GM12875 (cell line): ENCODE measurements around the gene LMO2.
"Not testable (repeated sequence)": the region's sequence is repeated elsewhere in the genome, so short reads cannot be mapped to it uniquely, and the experiment has no call there.

Experiments used
- H3K4me3 ChIP-seq: one replicate; pipeline ENCODE4 v1.5.1; 2011; ENCODE audit warnings: low read depth, low read length, control low read depth
- TF ChIP-seq, protein P1 (sequence below): IDR thresholded peaks from 2 replicates; pipeline ENCODE4 v1.5.1; 2011; ENCODE audit warnings: low read depth, mild to moderate bottlenecking, control low read depth, inconsistent platforms, low read length, moderate library complexity, borderline replicate concordance; ENCODE audit not compliant: insufficient read depth

LMO2 gene

DNA sequence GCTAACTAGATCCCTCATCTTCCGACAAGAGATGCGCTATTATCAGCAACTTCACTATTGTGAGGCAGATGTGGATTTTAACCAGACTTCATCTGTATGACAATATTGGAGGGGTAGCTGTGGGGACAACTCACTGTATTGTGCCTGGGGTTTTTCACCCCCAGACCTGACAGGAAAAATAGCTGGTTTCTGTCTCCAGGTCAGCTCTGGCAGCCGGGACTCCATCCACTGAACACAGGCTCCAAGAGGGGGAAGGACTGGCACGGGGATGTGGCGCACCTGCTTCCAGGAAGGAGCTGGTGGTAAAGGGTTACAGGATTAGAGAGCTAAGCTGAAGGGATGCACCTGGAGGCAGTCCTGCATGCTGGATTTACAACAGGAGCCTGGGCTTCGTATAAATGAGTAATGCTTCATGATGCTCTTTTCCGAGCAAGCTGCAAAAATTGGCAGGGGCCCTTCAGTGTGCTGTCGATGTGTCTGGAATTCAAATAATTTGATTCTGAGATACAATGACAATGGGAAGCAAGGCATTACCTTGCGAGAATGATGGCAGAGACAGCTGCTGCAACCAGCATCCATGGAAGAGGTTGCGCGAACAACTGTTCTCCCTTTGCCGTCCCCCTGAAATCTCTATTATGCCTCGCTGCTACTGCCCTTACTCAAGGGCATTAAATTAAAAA, 49.5 kb downstream of the LMO2 start:
- H3K4me3 ChIP-seq = no peak overlapping the region
- TF ChIP-seq, protein P1, sequence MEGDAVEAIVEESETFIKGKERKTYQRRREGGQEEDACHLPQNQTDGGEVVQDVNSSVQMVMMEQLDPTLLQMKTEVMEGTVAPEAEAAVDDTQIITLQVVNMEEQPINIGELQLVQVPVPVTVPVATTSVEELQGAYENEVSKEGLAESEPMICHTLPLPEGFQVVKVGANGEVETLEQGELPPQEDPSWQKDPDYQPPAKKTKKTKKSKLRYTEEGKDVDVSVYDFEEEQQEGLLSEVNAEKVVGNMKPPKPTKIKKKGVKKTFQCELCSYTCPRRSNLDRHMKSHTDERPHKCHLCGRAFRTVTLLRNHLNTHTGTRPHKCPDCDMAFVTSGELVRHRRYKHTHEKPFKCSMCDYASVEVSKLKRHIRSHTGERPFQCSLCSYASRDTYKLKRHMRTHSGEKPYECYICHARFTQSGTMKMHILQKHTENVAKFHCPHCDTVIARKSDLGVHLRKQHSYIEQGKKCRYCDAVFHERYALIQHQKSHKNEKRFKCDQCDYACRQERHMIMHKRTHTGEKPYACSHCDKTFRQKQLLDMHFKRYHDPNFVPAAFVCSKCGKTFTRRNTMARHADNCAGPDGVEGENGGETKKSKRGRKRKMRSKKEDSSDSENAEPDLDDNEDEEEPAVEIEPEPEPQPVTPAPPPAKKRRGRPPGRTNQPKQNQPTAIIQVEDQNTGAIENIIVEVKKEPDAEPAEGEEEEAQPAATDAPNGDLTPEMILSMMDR = no peak

DNA sequence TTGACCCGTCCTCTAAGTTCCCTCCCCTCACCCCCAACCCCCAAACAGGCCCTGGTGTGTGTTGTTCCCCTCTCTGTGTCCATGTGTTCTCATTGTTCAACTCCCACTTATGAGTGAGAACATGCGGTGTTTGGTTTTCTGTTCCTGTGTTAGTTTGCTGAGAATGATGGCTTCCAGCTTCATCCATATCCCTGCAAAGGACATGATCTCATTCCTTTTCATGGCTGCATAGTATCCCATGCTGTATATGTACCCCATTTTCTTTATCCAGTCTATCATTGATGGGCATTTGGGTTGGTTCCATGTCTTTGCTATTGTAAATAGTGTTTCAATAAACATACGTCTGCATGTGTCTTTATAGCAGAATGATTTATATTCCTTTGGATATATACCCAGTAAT, 53.6 kb downstream of the LMO2 start:
- not testable (repeated sequence) for H3K4me3 ChIP-seq

DNA sequence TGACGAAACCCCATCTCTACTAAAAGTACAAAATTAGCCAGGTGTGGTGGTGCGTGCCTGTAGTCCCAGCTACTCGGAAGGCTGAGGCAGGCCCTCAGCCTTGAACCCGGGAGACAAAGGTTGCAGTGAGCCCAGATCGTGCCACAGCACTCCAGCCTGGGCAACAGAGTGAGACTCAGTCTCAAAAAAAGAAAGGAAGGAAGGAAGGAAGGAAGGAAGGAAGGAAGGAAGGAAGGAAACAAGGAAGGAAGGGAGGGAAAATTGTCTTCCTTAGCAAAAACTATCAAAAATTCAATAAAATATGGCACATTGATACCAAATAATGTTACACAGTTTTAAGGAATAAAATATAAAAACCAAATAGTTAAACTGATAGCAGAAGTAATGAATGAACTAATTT, 54.5 kb downstream of the LMO2 start:
- not testable (repeated sequence) for H3K4me3 ChIP-seq

DNA sequence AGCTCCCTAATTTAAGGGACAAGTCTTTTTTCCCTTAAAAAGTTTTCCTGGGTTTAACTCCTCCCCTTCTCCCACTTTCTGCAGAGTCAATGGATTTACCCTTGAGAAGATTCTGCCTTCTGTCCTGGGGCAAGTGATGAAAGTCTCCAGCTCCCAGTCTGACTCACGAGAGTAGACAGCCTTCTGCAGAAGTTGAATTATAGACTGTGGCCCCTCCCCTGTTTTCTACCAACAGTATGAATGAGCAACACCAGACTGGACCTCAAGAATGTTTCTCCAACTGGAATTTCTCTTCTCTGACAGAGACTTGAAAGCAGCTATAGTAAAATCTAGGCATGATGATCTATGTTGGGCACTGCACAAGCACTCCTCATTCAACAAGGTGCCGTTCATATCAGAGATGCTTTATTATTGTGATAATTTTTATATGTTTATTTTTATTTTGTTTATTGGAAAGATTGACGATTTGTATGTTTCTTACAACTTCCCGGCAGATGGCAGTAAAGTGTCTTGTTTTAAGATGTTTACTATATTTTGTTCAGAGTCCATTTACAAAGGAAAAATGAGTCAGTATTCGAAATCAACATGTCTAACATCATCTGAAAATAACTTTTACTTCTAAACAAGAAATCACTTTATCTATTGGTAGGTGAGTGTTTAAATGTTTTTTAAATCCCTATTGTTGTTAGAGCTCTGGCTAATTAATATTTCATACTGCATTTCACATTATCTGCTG, 56.6 kb downstream of the LMO2 start:
- TF ChIP-seq, protein P1 = no peak
- H3K4me3 ChIP-seq = no peak overlapping the region

DNA sequence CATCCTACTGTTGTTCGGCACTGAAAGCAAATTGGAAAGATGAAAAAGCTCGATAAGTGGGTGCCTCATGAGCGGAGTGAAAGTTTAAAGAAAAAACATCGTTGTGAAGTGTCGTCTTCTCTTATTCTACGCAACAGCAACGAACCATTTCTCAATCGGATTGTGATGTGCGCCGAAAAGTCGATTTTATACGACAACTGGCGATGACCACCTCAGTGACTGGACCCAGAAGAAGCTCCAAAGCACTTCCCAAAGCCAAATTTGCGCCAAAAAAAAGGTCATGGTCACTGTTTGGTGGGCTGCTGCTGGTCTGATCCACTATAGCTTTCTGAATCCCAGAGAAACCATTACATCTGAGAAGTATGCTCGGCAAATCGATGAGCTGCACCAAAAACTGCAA, 59.2 kb downstream of the LMO2 start:
- no peak overlapping the region for H3K4me3 ChIP-seq
- TF ChIP-seq, protein P1 = no peak

DNA sequence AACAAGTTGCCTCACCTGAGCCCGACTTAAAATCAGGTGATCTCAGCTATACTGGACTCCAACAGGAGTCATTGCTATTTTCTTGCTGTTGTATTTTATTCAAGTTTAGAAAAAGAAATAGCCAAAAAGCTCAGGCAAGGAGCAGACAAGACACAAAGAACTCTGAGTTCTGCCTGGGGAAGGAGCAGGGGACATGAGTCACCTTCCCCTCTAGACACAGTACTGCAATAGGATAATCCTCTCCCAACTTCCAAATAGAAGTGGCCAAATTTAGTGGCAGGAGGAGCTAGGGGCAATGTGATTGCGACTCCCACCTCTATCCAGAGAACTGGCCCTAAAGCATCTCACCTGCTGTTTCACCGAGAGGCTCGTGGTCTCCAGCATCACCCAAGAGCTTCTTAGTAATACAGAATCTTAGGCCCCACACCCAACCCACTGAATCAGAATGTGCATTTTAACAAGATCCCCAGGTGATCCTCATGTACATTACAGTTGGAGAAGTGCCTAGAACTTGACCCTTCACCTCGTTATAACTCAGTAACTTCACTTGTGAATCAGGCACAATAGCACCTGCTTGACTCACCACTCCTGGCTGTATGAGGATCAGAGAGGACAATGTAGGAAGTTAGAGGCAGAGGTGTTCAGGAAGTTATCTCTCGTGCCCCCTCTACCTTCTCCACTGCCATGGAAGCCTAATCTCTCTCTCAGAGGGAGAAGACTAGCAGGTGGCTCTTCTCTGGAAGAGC, 60.8 kb downstream of the LMO2 start:
- H3K4me3 ChIP-seq = no peak overlapping the region
- TF ChIP-seq, protein P1 = no peak

DNA sequence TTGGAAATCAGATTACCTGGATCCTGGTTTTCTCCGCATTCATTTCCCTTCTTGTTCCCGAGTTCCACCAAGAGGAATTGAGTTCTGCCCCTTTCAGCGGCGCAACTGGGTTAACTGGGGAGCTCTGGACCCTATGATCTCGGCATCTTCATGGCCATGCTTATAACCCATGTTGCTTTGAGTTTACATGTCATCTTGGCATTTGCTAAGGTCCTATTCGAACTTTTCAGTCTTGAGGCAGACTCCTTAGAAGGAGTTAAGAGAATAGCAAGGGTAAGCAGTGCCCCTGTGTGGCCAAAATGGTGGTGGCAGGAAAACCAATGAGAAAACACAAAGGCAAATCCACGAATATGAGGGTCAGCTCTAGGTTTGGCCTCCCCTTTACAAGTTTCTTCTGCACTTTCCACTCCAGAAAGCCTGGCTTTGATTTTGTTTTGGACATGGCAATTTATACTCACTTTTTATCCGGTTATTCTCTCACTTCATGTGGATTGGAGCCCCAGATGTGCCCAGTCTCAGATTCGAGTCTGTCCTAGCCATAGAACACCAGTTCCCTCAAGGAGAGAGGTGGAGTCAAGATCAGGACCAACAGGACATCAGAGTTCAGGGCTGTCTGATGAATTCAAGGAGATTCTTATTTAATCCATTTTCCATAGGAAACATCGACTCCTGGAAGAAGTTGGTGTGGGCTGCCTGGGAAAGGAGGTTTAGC, 62.3 kb downstream of the LMO2 start:
- H3K4me3 ChIP-seq = peak overlapping the region; percentile 40
- TF ChIP-seq, protein P1 = peak; percentile 76
